K562 (cell line): ENCODE measurements around the gene IL20. TPM values are rescaled to one million over a fixed set of nuclear protein-coding genes. Genes with fewer than 3 reads are reported as not detected.

Source experiments
- ATAC-seq: fragments of 200-7000 bp; cut with Tn5 transposase; 3 replicates; pipeline ENCODE4 v1.9.1; 2020; ENCODE audit warnings: moderate library complexity
- BruUV-seq: library from RNA; stranded (reverse); fragments of 400-500 nt; replicated peaks from 2 replicates; lab custom pipeline; 2021; lab: Mats Ljungman, UMichigan
- CTCF ChIA-PET: fragments of 300-600 bp; formaldehyde crosslinking; extraction: SDS; loops from one replicate; lab custom pipeline; 2021; ENCODE audit warnings: low intra/inter-chr PET ratio; lab: Yijun Ruan, JAX
- POLR2A ChIA-PET: fragments of 300-600, 350-650 bp; sonication (Branson Sonifier 250); formaldehyde crosslinking; extraction: SDS; loops from one replicate; lab custom pipeline; 2021; ENCODE audit warnings: antibody characterized with exemption, inconsistent platforms; lab: Yijun Ruan, JAX
- DNase-seq, 4 experiments: peaks; one replicate each; pipeline versions ENCODE4 v3.0.0 to v3.0.0-alpha.2; 2011 to 2018; ENCODE audit warnings: low spot score in 3 of 4, mixed read lengths in 3 of 4; ENCODE audit errors: extremely low read depth in 1 of 4
- FAIRE-seq: peaks from 2 replicates; lab custom pipeline; 2011; peaks lifted over from hg19 to GRCh38; lab: Jason Lieb, UNC
- H2AFZ ChIP-seq: 2 replicates; pipeline ENCODE4 v1.6.0; 2011; ENCODE audit warnings: low read depth, low read length, control low read depth, inconsistent platforms
- H3K27ac ChIP-seq: fragments of 200-600 bp; 3 replicates; pipeline ENCODE4 v1.8.0; 2011; ENCODE audit warnings: low read depth, mild to moderate bottlenecking, control low read depth, inconsistent platforms, low read length, moderate library complexity, mixed read lengths; ENCODE audit errors: extremely low read depth
- H3K27me3 ChIP-seq, 2 experiments: fragments of 300-600 bp in 1 of 2; 2 replicates in 1 of 2; 3 replicates in 1 of 2; pipeline versions ENCODE4 v1.6.0 to v1.8.0; 2011; ENCODE audit warnings: inconsistent platforms in 2 of 2, low read length in 2 of 2, mild to moderate bottlenecking in 1 of 2, mixed read lengths in 1 of 2, moderate library complexity in 1 of 2; ENCODE audit not compliant: control insufficient read depth in 2 of 2, insufficient read depth in 2 of 2
- H3K36me3 ChIP-seq: fragments of 300-600 bp; 3 replicates; pipeline ENCODE4 v1.8.0; 2011; ENCODE audit warnings: mild to moderate bottlenecking, low read length, inconsistent platforms; ENCODE audit not compliant: control insufficient read depth, insufficient read depth
- H3K4me1 ChIP-seq, 2 experiments: fragments of 200-600 bp in 1 of 2; replicated peaks in 1 of 2; 2 replicates in 1 of 2; 3 replicates in 1 of 2; pipeline versions ENCODE4 v1.5.1 to v1.8.0; 2011; ENCODE audit warnings: inconsistent platforms in 2 of 2, low read length in 2 of 2, mild to moderate bottlenecking in 1 of 2, mixed read lengths in 1 of 2, moderate library complexity in 1 of 2; ENCODE audit not compliant: control insufficient read depth in 2 of 2, insufficient read depth in 2 of 2
- H3K4me2 ChIP-seq: 2 replicates; pipeline ENCODE4 v1.6.1; 2011; ENCODE audit warnings: low read length, control low read depth, inconsistent platforms, mixed read lengths; ENCODE audit not compliant: insufficient read depth
- H3K4me3 ChIP-seq: fragments of 200-600 bp; sonication (generic), shearing (Covaris generic); 2 replicates; pipeline ENCODE4 v1.5.1; 2016; ENCODE audit warnings: control low read depth, inconsistent platforms
- H3K79me2 ChIP-seq: fragments of 200-600 bp; 3 replicates; pipeline ENCODE4 v1.8.0; 2011; ENCODE audit warnings: low read length, inconsistent platforms; ENCODE audit not compliant: control insufficient read depth, insufficient read depth
- H3K9ac ChIP-seq, 2 experiments: 2 replicates each; pipeline versions ENCODE4 v1.6.0 to v1.6.1; 2011; ENCODE audit warnings: low read depth in 2 of 2, low read length in 2 of 2, control low read depth in 1 of 2, inconsistent platforms in 1 of 2, mild to moderate bottlenecking in 1 of 2, mixed read lengths in 1 of 2; ENCODE audit not compliant: insufficient read depth in 1 of 2
- H3K9me1 ChIP-seq: one replicate; pipeline ENCODE4 v1.6.0; 2011; ENCODE audit warnings: inconsistent platforms, mild to moderate bottlenecking, low read length, moderate library complexity; ENCODE audit not compliant: control insufficient read depth, insufficient read depth
- H3K9me3 ChIP-seq: replicated peaks from 2 replicates; pipeline ENCODE4 v1.5.1; 2011; ENCODE audit warnings: low read depth, low read length, inconsistent platforms; ENCODE audit not compliant: control insufficient read depth, insufficient read depth
- H4K20me1 ChIP-seq: replicated peaks from 2 replicates; pipeline ENCODE4 v1.6.1; 2011; ENCODE audit warnings: low read length, inconsistent platforms, mixed read lengths; ENCODE audit not compliant: control insufficient read depth, insufficient read depth
- BHLHE40 ChIP-seq: IDR thresholded peaks from 2 replicates; pipeline ENCODE4 v1.6.1; 2011; ENCODE audit warnings: low read length, improper control_type of control experiment
- CBX1 ChIP-seq: sonication (generic); IDR thresholded peaks from 2 replicates; pipeline ENCODE4 v1.6.1; 2016; ENCODE audit warnings: antibody characterized with exemption, low read depth, mild to moderate bottlenecking
- CGGBP1 ChIP-seq: fragments of 250-450 bp; sonication (Bioruptor Pico); IDR thresholded peaks from 2 replicates; pipeline ENCODE4 v1.9.0; 2021; ENCODE audit warnings: mild to moderate bottlenecking
- COPS2 ChIP-seq: fragments of 450-650 bp; conservative IDR thresholded peaks from 2 replicates; pipeline ENCODE4 v1.6.1; 2016; ENCODE audit warnings: mild to moderate bottlenecking, moderate library complexity
- CXXC5 ChIP-seq: fragments of 250-450 bp; sonication (Bioruptor Pico); IDR thresholded peaks from 2 replicates; pipeline ENCODE4 v1.8.0; 2022; ENCODE audit warnings: inconsistent platforms, mild to moderate bottlenecking, moderate library complexity
- EP400 ChIP-seq: fragments of 450-650 bp; IDR thresholded peaks from 2 replicates; pipeline ENCODE4 v1.6.1; 2017; ENCODE audit warnings: antibody characterized with exemption, mild to moderate bottlenecking, moderate library complexity
- ETS1 ChIP-seq: conservative IDR thresholded peaks from 2 replicates; pipeline ENCODE4 v1.6.1; 2011; ENCODE audit warnings: low read depth, mild to moderate bottlenecking, low read length; ENCODE audit not compliant: control insufficient read depth
- GTF2A2 ChIP-seq: IDR thresholded peaks from 2 replicates; pipeline ENCODE4 v1.6.1; 2016; ENCODE audit warnings: mild to moderate bottlenecking, missing genetic modification characterization, missing compliant biosample characterization
- HOXB6 ChIP-seq: fragments of 250-450 bp; sonication (Bioruptor Pico); IDR thresholded peaks from 2 replicates; pipeline ENCODE4 v1.5.1; 2022; ENCODE audit warnings: mild to moderate bottlenecking, borderline replicate concordance
- KLF1 ChIP-seq: fragments of 450-650 bp; IDR thresholded peaks from 2 replicates; pipeline ENCODE4 v1.6.1; 2016; ENCODE audit warnings: missing genetic modification characterization, missing compliant biosample characterization
- MCM5 ChIP-seq: fragments of 450-650 bp; IDR thresholded peaks from 2 replicates; pipeline ENCODE4 v1.6.1; 2016; ENCODE audit warnings: low read depth
- MTA3 ChIP-seq: fragments of 450-650 bp; formaldehyde crosslinking; IDR thresholded peaks from 2 replicates; pipeline ENCODE4 v1.6.1; 2017; ENCODE audit warnings: mild to moderate bottlenecking, borderline replicate concordance
- STAT5B ChIP-seq: fragments of 250-450 bp; sonication (Bioruptor Pico); IDR thresholded peaks from 2 replicates; pipeline ENCODE4 v1.8.0; 2021; ENCODE audit warnings: mild to moderate bottlenecking, inconsistent platforms
- TAF9B ChIP-seq: fragments of 450-650 bp; IDR thresholded peaks from 2 replicates; pipeline ENCODE4 v1.6.1; 2018; ENCODE audit warnings: mild to moderate bottlenecking; ENCODE audit not compliant: partially characterized antibody
- ZBTB8A ChIP-seq: fragments of 450-650 bp; IDR thresholded peaks from 2 replicates; pipeline ENCODE4 v1.6.1; 2018; ENCODE audit warnings: mild to moderate bottlenecking, moderate library complexity; ENCODE audit not compliant: partially characterized antibody
- ZNF133 ChIP-seq: fragments of 250-450 bp; sonication (Bioruptor Pico); IDR thresholded peaks from 2 replicates; pipeline ENCODE4 v1.4.0; 2020; ENCODE audit warnings: mild to moderate bottlenecking
- ZNF3 ChIP-seq: fragments of 250-450 bp; sonication (Bioruptor Pico); IDR thresholded peaks from 2 replicates; pipeline ENCODE4 v1.5.0; 2021; ENCODE audit warnings: mild to moderate bottlenecking, moderate library complexity
- WGBS: fragments of 100-300 bp; shearing (Covaris generic); methylation state at CpG from one replicate; pipeline ENCODE4 v1.1.6; 2016; ENCODE audit warnings: low coverage, mixed read lengths; ENCODE audit not compliant: insufficient coverage; ENCODE audit errors: missing lambda C conversion rate; 5-methylcytosine and 5-hydroxymethylcytosine counted together
- in situ Hi-C: fragments of 300-500 bp; cut with MboI; formaldehyde crosslinking; loops from 4 replicates; pipeline ENCODE4 v1.15.0; 2018; ENCODE audit warnings: inconsistent platforms, mixed read lengths
- intact Hi-C: fragments of 100-400 bp; cut with micrococcal nuclease; formaldehyde crosslinking; loops from 2 replicates; pipeline ENCODE4 v1.14.2; 2022
- polyA plus RNA-seq, 8 experiments: library from polyadenylated mRNA; depleted of rRNA in 4 of 8; stranded (reverse) in 5 of 8; unstranded in 3 of 8; fragments of >200 nt; fragmentation: Nextera tagmentation in 2 of 8; fragmentation: Illumina TruSeq in 1 of 8; extraction: Ambion mirVana in 2 of 8; extraction: Trizol in 1 of 8; gene quantifications; 2 replicates each; pipeline versions ENCODE4 v1.2.1 to v1.2.3, GENCODE V29; 2011 to 2014; ENCODE audit warnings: inconsistent platforms in 1 of 8, missing spikeins in 1 of 8
- total RNA-seq, 7 experiments: library from RNA; depleted of rRNA in 6 of 7; stranded (reverse); fragments of >200 nt in 6 of 7; fragmentation: Illumina TruSeq in 2 of 7; extraction: Trizol in 2 of 7; gene quantifications; 2 replicates each; pipeline versions ENCODE4 v1.2.1 to v1.2.3, GENCODE V29; 2011 to 2021; ENCODE audit warnings: low replicate concordance in 1 of 7
- TF ChIP-seq, protein P1 (sequence below): fragments of 150-350 bp; conservative IDR thresholded peaks from 2 replicates; pipeline ENCODE4 v1.6.1; 2014; ENCODE audit warnings: low read length

IL20 gene
- total and polyA plus RNA-seq, 9 of the 15 experiments (the other 6 are each of a cell fraction or from before 2014, with no cell fraction given): not detected

GRCh38 chr1:206866062-206866461 lies 639 bp downstream of the IL20 start (continued):
- TF ChIP-seq, protein P1, sequence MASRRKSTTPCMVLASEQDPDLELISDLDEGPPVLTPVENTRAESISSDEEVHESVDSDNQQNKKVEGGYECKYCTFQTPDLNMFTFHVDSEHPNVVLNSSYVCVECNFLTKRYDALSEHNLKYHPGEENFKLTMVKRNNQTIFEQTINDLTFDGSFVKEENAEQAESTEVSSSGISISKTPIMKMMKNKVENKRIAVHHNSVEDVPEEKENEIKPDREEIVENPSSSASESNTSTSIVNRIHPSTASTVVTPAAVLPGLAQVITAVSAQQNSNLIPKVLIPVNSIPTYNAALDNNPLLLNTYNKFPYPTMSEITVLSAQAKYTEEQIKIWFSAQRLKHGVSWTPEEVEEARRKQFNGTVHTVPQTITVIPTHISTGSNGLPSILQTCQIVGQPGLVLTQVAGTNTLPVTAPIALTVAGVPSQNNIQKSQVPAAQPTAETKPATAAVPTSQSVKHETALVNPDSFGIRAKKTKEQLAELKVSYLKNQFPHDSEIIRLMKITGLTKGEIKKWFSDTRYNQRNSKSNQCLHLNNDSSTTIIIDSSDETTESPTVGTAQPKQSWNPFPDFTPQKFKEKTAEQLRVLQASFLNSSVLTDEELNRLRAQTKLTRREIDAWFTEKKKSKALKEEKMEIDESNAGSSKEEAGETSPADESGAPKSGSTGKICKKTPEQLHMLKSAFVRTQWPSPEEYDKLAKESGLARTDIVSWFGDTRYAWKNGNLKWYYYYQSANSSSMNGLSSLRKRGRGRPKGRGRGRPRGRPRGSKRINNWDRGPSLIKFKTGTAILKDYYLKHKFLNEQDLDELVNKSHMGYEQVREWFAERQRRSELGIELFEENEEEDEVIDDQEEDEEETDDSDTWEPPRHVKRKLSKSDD: no peak
- TF ChIP-seq MTA3 (no peak), BHLHE40 (no peak)
- TF ChIP-seq, all 486 proteins: peak for 2

DNA sequence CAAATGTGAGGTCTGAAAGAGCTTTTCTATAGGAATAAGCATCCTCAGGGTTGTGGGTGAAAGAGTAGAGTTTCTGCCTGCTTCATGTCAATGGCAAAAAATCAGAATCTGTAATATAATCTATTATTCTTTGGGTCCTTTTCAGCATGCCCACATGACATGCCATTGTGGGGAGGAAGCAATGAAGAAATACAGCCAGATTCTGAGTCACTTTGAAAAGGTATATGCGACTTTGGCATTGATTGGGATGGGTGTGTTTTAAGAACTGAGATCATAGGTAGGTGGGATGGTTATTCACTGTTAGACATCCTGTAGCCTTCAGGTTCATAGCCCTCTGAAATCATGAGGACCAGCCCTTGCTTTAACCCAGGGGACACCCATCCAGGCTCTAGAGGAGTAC lies 1.8 kb downstream of the IL20 start:
- no peak for DNase-seq
- ChIA-PET CTCF (no interaction called here), POLR2A (interaction anchor here (0.6 to 0.8 kb wide), 2 partner anchors 27 to 180 kb away, joined by 3 to 4 read pairs; no protein-coding TSS in a partner anchor)
- H3K9me3 ChIP-seq: no peaks in the 10 kb centered on the region
- no peak overlapping the region for H3K4me2 ChIP-seq
- 0% methylated on average over 1 of the region's 1 CpG for WGBS
- no peak overlapping the region for H3K27ac ChIP-seq
- no peaks in the 10 kb centered on the region for H3K36me3 ChIP-seq
- peaks cover 5 to 9% of the 10 kb centered on the region in 2 experiments; a peak in 3 of 5 replicates for H3K27me3 ChIP-seq
- no peaks in the 10 kb centered on the region for H3K79me2 ChIP-seq
- H3K9me1 ChIP-seq: no peaks in the 10 kb centered on the region
- no peak for ATAC-seq
- H2AFZ ChIP-seq: no peak overlapping the region
- no TSS peak for BruUV-seq
- FAIRE-seq: no peak
- in situ Hi-C loops (no loop called here), intact Hi-C loops (no loop called here)
- peaks cover 0 to 5% of the 10 kb centered on the region in 2 experiments; a peak in 2 of 5 replicates for H3K4me1 ChIP-seq
- H4K20me1 ChIP-seq: no peaks in the 10 kb centered on the region
- H3K4me3 ChIP-seq: no peak overlapping the region
- no peak overlapping the region for H3K9ac ChIP-seq
- no peak for TF ChIP-seq STAT5B
- no peak for TF ChIP-seq EP400
- TF ChIP-seq CBX1: no peak
- TF ChIP-seq GTF2A2 (tag): no peak
- no peak for TF ChIP-seq HOXB6
- no peak for TF ChIP-seq KLF1
- no peak for TF ChIP-seq ZNF133
- no peak for TF ChIP-seq ZNF3 (CRISPR knock-in tag)
- no peak for TF ChIP-seq ETS1
- no peak for TF ChIP-seq CXXC5 (CRISPR knock-in tag)
- TF ChIP-seq CGGBP1 (CRISPR knock-in tag): no peak
- no peak for TF ChIP-seq MCM5
- TF ChIP-seq TAF9B: no peak
- no peak for TF ChIP-seq COPS2
- TF ChIP-seq ZBTB8A: no peak
